Coronary artery (tissue), 2 donors: Measurements from ENCODE around the gene ZNF497.
"Not testable (repeated sequence)": the region's sequence is repeated elsewhere in the genome, so short reads cannot be mapped to it uniquely, and the experiment has no call there.

Experiments used
- DNase-seq: peaks from one replicate; pipeline ENCODE4 v3.0.0-alpha.2; 2017; ENCODE audit warnings: low spot score
- H3K27ac ChIP-seq, 2 donors: fragments of 200-600 bp; sonication (generic); one replicate each; pipeline ENCODE4 v1.5.1; 2016 to 2019
- H3K4me3 ChIP-seq: fragments of 200-600 bp; sonication (generic); 2 replicates; pipeline ENCODE4 v1.5.1; 2016; ENCODE audit warnings: mild to moderate bottlenecking, moderate library complexity
- TF ChIP-seq, protein P1 (sequence below): fragments of 200-600 bp; sonication (generic); IDR thresholded peaks from one replicate; pipeline ENCODE4 v1.5.1; 2019; ENCODE audit warnings: antibody characterized with exemption

The ZNF497 gene

DNA sequence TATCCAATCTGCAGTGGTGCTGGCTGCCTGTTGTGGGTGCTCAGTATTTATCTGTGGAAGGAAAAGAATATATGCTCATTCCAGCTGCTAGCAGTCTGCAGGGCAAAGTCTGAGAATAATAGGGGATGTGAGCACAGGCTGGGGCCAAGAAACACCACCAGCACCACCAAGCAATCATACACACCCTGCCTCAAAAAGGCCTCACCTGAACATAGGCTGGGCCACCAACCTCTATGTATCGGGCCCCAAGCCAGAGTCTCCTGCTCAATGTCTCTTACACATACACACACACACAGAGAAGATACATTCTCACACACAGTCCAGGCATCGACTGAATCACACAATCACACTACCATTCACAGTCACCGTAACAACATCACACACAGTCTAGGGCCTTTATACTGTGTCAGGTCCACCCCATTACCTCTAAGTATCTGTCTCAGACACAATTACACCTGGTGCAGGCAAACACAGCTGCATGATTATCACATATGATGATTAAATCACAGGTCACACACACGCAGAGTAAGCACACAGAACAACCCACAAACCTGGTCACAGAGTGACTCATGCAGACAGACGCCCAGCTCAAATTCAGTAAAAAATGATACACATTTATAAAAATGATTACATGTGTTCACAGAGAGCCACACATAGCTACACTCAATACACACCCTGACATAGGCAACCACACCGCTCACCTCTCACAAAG lies 37.1 kb downstream of the ZNF497 start:
- H3K4me3 ChIP-seq: peak overlapping the region; percentile 87
- H3K27ac ChIP-seq: no peak overlapping the region
- no peak for DNase-seq
- TF ChIP-seq, protein P1, sequence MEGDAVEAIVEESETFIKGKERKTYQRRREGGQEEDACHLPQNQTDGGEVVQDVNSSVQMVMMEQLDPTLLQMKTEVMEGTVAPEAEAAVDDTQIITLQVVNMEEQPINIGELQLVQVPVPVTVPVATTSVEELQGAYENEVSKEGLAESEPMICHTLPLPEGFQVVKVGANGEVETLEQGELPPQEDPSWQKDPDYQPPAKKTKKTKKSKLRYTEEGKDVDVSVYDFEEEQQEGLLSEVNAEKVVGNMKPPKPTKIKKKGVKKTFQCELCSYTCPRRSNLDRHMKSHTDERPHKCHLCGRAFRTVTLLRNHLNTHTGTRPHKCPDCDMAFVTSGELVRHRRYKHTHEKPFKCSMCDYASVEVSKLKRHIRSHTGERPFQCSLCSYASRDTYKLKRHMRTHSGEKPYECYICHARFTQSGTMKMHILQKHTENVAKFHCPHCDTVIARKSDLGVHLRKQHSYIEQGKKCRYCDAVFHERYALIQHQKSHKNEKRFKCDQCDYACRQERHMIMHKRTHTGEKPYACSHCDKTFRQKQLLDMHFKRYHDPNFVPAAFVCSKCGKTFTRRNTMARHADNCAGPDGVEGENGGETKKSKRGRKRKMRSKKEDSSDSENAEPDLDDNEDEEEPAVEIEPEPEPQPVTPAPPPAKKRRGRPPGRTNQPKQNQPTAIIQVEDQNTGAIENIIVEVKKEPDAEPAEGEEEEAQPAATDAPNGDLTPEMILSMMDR: no peak

DNA sequence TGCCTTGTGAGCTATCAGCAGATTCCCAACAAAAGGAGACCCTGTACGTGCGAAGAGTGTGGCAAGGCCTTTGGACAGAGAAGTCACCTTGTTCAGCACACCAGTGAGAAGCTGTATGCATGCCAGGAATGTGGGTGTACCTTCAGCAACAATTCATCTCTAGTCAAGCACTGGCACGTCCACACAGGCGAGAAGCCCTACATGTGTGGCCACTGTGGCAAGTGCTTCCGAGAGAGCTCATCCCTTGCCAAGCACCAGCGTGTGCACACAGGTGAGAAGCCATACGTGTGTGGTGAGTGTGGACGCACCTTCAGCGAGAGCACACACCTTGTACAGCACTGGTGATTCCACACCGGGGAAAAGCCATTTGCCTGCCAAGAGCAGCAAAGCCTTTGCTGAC lies 43.3 kb downstream of the ZNF497 start:
- H3K4me3 ChIP-seq: no peak overlapping the region
- no peak overlapping the region for H3K27ac ChIP-seq
- no peak for DNase-seq
- TF ChIP-seq, protein P1: no peak

DNA sequence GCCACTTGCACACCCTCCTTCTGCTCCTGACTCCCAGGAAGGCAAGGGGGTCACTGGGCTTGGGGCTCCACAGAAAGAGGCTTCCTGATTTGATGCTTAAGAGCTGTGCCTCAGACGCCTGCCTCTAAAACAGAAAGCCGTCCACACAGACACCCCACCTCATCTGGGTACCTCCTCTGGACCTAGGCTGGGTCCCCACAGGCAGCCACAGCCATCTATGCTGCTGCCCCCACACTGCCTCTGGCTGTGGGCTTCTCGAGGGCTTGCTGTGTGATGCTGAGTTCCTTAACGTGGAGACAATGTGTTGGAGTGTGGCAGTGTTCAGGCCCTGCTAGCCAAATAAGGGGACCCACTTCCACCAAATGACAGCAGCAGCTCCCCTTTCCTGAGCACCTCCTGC lies 44.3 kb downstream of the ZNF497 start:
- TF ChIP-seq, protein P1: no peak
- H3K4me3 ChIP-seq: no peak overlapping the region
- DNase-seq: no peak

DNA sequence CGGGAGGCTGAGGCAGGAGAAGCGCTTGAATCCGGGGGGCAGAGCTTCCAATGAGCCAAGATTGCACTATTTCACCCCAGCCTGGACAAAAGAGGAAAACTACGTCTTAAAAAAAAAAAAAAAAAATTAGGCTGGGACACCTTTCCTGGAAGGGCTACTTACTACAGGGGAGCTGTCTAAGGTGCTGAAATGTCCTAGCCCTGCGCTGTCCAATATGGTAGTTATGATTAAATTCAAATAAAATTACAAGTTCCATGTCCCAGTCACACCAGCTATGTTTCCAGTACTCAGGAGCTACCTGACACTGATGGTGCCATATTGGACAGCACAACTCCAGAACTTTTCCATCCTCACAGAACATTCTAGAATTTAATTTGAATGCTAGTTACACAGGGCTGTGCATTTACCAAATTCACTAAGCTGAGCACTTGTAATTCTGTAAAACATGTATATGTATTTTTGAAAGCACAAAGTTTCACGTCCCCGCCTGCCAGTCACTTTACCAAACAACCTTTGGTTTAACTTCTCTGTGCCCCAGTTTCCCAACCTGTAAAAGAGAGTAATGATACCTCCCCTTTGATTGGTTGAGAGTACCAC lies 45.0 kb downstream of the ZNF497 start:
- no peak overlapping the region for H3K4me3 ChIP-seq
- no peak for DNase-seq
- TF ChIP-seq, protein P1: no peak
- no peak overlapping the region for H3K27ac ChIP-seq

More for the DNA sequence above, 44.3 kb downstream of the ZNF497 start:
- no peak overlapping the region for H3K27ac ChIP-seq

DNA sequence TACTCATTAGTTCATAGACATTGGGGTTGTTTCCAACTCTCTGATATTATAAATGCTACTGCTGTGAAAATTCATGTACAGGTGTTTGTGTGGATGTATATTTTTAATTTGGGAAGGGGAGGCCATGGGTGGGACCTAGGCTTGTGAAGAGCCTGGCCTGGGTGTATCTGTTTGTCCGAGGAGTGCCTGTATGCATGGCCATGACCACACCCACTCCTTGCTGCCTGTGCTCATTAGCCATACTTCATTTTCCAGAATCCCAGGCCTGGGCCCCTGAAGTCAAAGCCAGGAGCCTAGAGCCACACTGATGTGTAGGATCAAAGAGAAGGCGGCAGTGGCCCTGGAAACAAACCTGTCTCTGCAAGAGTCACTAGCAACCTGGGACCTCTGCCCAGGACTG lies 47.0 kb downstream of the ZNF497 start:
- no peak for DNase-seq
- H3K27ac ChIP-seq: no peak overlapping the region
- no peak overlapping the region for H3K4me3 ChIP-seq
- TF ChIP-seq, protein P1: no peak

DNA sequence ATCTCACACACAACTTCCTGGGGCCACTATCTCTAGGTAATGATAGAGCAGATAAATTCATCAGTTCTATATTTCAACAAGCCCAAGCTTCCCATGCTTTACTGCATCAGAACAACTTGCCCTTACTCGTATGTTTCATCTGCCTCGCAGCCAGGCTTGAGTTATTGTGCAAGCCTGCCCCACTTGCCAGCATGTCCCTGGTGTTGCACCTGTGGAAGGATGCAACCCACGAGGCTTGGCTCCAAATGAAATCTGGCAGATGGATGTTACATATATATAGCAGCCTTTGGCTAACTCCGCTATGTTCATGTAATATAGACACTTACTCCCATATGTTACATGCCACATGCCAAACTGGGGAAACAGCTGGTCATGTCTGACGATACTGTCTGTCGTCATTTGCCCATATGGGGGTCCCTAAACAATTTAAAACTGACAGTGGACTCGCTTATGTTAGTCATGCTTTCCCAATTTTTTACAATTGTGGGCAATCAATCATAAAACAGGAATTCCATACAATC lies 51.1 kb downstream of the ZNF497 start:
- DNase-seq: no peak
- Histone ChIP-seq H3K4me3 (no peak overlapping the region), H3K27ac (no peak overlapping the region)
- TF ChIP-seq, protein P1: no peak

DNA sequence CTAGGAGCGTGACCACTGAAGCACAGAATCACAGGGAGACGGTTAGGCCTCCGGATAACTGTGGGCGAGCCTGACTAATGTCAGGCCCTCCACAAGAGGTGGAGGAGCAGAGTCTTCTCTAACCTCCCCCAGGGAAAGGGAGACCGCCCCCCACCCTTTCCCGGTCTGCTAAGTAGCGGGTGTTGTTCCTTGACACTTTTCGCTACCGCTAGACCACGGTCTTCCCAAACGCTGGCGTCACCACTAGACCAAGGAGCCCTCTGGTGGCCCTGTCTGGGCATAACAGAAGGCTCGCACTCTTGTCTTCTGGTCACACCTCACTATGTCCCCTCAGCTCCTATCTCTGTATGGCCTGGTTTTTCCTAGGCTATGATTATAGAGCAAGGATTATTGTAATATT lies 51.9 kb downstream of the ZNF497 start:
- not testable (repeated sequence) for H3K27ac ChIP-seq, DNase-seq, H3K4me3 ChIP-seq
